Measurements from ENCODE around the gene EDAR.

GRCh38 chr2:108916796-108917421, 72.1 kb downstream of the EDAR start:
- TF ChIP-seq, protein P1, sequence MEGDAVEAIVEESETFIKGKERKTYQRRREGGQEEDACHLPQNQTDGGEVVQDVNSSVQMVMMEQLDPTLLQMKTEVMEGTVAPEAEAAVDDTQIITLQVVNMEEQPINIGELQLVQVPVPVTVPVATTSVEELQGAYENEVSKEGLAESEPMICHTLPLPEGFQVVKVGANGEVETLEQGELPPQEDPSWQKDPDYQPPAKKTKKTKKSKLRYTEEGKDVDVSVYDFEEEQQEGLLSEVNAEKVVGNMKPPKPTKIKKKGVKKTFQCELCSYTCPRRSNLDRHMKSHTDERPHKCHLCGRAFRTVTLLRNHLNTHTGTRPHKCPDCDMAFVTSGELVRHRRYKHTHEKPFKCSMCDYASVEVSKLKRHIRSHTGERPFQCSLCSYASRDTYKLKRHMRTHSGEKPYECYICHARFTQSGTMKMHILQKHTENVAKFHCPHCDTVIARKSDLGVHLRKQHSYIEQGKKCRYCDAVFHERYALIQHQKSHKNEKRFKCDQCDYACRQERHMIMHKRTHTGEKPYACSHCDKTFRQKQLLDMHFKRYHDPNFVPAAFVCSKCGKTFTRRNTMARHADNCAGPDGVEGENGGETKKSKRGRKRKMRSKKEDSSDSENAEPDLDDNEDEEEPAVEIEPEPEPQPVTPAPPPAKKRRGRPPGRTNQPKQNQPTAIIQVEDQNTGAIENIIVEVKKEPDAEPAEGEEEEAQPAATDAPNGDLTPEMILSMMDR (IDR thresholded peaks at IDR 0.05; ENCODE audit: insufficient read depth, low read length) = no peak
- TF ChIP-seq POLR2AphosphoS5 (IDR thresholded peaks at IDR 0.05; ENCODE audit: low read depth) (no peak), SPI1 (IDR thresholded peaks at IDR 0.05; ENCODE audit: borderline replicate concordance, low read depth) (peak; percentile 28; the same call in 1 of the 2 replicates)
